Activated CD8-positive, alpha-beta memory T cell treated with anti-CD3 and anti-CD28 coated beads, Interleukin-2, amount 50 U/mL, for 24 hours (primary cell): ENCODE measurements around the gene PHPT1.

Experiments used
- DNase-seq: peaks from one replicate; pipeline ENCODE4 v3.0.0-alpha.2; 2020; ENCODE audit errors: extremely low read depth

The PHPT1 gene

GRCh38 chr9:136847826-136848392 lies 1.3 kb upstream of the PHPT1 start:
- peak; percentile 37 for DNase-seq

- no peak for DNase-seq
Observed at GRCh38 chr9:136848393-136849037, 694 bp upstream of the PHPT1 start.

DNA sequence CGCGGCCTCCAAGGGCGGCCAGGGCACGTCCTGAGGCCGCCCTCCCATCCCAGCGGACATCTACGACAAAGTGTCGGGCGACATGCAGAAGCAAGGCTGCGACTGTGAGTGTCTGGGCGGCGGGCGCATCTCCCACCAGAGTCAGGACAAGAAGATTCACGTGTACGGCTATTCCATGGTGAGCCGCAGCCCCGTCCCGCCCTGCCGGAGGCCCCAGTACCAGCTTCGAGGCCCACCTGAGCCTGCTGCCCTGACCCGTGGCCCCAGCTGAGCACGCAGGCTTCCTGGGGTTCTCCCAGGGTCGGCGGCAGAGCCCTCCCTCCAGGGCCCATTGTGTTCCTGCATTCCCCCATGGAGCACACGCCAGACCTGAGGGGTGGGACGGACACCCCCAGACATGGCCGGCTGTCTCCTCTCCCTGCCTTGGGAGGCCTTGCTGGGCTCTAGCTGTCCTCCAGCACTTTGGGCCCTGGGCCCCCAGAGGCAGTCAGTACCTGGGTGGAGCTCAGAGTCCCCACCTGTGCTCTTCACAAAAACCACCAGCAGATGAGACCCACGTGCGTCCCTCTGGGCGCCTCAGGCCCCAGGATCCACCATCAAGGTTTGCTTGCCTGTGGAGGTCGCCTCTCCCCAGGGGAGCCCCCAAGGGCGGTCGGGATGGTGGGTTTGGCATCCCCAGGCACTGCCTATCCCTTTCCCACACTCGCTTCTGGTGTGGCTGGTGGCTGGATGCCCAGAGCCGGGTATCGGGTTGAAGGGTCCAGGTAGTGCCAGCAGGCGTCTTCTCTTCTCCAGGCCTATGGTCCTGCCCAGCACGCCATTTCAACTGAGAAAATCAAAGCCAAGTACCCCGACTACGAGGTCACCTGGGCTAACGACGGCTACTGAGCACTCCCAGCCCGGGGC lies 1.0 kb downstream of the PHPT1 start:
- no peak for DNase-seq

GRCh38 chr9:136850866-136851775 lies 1.9 kb downstream of the PHPT1 start:
- no peak for DNase-seq

DNA sequence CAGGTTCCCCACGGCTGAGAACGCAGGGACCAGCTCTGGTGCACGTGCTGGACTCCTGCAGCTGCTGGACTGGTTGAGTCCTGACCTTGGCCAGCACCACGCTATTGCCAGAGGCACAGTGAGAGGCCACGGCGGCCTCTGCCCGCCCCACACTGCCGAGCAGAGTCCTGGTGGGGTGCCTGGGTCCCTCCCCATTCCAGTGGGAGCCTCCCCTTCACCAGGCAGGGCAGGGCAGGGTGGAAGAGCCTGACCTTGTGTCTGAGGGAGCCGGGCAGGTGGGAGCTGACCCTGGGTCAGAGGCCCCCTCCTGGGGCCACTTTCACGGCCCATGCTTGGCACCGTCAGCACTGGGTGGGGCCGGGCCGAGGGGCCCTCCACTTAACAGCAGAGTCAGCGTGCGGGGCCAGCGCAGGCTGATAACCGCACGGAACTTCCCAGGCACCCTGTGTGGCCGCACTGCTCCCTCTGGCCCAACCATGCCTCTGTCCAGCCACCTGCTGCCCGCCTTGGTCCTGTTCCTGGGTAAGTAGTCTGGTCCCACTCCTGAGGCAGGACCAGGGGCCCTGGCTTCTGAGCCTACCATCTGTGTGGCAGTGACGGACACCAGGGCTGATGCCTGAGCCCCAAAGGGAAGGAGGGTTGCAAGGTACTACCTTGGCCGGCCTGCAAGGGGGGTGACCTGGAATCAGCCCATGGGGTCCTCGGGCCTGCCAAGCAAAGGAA lies 2.9 kb downstream of the PHPT1 start, which contains the start of gene MAMDC4:
Gene MAMDC4 (plus strand): TSS at position 406 of the 723 bp plus-strand sequence. CDS start 71 bp downstream, at position 477.
- DNase-seq: no peak

- no peak for DNase-seq
Observed at GRCh38 chr9:136852664-136853595, 3.7 kb downstream of the PHPT1 start.

DNA sequence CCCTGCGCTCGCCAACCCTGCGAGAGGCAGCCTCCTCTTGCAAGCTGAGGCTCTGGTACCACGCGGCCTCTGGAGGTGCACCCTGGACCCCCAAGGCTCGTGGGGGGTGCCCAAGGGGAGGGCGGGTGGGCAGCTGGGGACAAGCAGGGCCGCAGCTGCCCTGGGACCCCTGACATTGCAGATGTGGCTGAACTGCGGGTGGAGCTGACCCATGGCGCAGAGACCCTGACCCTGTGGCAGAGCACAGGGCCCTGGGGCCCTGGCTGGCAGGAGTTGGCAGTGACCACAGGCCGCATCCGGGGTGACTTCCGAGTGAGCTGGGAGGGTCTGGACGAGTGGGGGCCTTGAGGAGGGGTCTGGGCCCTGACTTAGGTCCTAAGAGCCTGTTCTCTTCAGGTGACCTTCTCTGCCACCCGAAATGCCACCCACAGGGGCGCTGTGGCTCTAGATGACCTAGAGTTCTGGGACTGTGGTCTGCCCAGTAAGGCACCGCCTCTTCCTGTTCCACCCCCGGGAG lies 4.4 kb downstream of the PHPT1 start:
- DNase-seq: no peak

DNA sequence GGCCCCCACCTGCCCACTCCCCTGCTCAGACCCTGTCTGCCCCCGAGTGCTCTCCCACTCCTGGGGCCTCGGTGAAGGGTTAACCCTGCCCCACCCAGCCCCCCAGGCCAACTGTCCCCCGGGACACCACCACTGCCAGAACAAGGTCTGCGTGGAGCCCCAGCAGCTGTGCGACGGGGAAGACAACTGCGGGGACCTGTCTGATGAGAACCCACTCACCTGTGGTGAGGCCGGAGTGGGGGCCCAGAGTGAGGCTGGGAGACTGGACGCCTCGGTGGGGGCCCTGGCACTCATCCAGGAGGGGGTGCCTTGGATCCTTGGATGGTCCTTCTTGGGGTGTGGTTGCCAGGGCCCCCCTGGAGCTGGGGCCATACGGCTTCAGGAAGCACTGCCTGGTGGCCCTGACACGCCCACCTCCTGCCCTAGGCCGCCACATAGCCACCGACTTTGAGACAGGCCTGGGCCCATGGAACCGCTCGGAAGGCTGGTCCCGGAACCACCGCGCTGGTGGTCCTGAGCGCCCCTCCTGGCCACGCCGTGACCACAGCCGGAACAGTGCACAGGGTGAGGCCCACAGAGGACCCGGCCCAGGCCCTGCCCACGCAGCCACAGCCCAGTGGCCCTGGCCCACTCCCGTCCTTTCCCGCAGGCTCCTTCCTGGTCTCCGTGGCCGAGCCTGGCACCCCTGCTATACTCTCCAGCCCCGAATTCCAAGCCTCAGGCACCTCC lies 5.1 kb downstream of the PHPT1 start:
- no peak for DNase-seq

DNA sequence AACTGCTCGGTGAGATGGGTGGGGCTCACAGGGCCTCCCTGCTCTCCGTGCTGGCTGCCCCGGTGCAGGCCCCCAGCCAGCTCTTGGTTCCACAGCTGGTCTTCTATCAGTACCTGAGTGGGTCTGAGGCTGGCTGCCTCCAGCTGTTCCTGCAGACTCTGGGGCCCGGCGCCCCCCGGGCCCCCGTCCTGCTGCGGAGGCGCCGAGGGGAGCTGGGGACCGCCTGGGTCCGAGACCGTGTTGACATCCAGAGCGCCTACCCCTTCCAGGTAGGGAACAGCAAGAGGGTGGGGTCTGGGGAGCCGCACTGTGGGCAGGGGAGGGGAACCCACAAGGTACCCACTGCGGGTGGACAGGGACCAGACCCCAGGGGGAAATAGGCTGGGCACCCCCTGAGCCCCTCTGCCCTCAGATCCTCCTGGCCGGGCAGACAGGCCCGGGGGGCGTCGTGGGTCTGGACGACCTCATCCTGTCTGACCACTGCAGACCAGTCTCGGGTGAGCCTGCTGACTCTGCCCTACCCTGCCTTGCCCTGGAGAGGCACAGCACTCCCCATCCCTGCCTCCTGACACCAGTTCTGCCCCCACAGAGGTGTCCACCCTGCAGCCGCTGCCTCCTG lies 5.7 kb downstream of the PHPT1 start:
- DNase-seq: no peak

- no peak for DNase-seq
Observed at GRCh38 chr9:136855461-136856078, 6.4 kb downstream of the PHPT1 start.

DNA sequence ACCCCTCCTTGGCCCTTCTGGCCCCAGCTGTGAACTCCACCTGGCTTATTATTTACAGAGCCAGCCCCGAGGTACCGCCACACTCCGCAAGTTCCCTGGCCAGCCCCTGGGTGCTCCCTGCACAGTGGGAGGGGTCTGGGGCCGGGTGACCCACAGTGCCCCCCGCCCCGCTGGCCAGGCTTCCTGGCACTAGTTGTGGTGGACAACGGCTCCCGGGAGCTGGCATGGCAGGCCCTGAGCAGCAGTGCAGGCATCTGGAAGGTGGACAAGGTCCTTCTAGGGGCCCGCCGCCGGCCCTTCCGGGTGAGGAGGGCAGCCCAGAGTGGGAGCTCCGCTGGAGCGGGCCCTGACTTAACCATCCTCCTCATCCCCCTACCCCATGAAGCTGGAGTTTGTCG lies 6.9 kb downstream of the PHPT1 start:
- DNase-seq: no peak

DNA sequence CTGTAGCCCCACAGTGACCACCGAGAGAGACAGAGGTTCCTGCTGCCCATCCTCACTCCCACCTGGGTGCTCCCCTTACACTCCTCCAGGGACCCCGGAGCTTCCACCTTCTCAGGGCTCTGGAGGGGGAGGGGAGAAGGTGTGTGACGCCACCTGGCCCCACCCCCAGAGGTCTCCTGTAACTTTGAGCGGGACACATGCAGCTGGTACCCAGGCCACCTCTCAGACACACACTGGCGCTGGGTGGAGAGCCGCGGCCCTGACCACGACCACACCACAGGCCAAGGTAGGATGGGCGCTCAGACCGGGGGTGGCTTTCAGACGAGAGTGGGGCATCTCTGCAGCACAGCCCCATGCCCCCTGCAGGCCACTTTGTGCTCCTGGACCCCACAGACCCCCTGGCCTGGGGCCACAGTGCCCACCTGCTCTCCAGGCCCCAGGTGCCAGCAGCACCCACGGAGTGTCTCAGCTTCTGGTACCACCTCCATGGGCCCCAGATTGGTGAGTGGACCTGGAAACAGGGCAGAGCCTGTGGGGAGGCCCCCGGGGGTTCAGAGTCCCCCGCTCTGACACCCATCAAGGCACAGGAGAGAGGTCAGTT lies 7.4 kb downstream of the PHPT1 start:
- no peak for DNase-seq

- no peak for DNase-seq
Observed at GRCh38 chr9:136857166-136857565, 8.0 kb downstream of the PHPT1 start.

DNA sequence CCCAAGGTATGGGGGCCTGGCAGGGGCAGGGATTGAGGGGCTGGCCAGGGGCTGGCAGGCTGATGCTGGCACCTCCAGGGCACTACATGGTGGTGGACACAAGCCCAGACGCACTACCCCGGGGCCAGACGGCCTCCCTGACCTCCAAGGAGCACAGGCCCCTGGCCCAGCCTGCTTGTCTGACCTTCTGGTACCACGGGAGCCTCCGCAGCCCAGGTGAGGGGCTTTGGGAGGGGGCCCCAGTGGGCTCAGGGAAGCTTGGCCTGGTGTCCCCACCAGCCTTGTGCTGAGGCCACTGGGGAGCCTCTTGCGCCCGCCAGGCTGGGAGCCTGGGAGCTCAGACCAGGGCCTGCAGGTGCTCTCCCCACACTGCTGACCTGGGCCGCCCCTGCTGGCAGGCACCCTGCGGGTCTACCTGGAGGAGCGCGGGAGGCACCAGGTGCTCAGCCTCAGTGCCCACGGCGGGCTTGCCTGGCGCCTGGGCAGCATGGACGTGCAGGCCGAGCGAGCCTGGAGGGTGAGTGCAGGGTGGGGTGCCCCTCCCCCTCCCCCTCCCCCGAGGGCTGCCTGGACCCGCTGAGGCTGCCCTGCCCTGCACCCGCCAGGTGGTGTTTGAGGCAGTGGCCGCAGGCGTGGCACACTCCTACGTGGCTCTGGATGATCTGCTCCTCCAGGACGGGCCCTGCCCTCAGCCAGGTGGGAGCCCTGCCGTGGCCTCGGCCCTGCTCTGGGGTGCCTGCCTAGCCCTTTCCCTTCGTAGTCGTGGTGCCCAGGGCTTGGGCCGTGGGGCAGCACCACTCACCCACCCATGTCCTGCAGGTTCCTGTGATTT lies 8.6 kb downstream of the PHPT1 start:
- DNase-seq: no peak

GRCh38 chr9:136858452-136858843 lies 9.2 kb downstream of the PHPT1 start:
- no peak for DNase-seq

- DNase-seq: no peak
Observed at GRCh38 chr9:136858844-136859757, 9.9 kb downstream of the PHPT1 start.
